Neuron (in vitro differentiated cells): ENCODE data around the gene MRPL55.
A peak's percentile ranks its signal among the peaks of the same experiment; 100 is the strongest.

Experiments used
- H2AFZ ChIP-seq: one replicate; pipeline ENCODE4 v1.6.1; 2013; ENCODE audit warnings: low read depth, mild to moderate bottlenecking, inconsistent platforms, low read length, moderate library complexity
- H3K27me3 ChIP-seq: one replicate; pipeline ENCODE4 v1.6.1; 2013; ENCODE audit warnings: low read length; ENCODE audit not compliant: insufficient read depth
- H3K36me3 ChIP-seq: one replicate; pipeline ENCODE4 v1.6.1; 2013; ENCODE audit warnings: low read length; ENCODE audit not compliant: insufficient read depth
- H3K4me1 ChIP-seq: one replicate; pipeline ENCODE4 v1.6.1; 2013; ENCODE audit warnings: low read length; ENCODE audit not compliant: insufficient read depth
- H3K4me3 ChIP-seq: 2 replicates; pipeline ENCODE4 v1.5.1; 2013; ENCODE audit warnings: mild to moderate bottlenecking, low read length, moderate library complexity
- H3K9me3 ChIP-seq: one replicate; pipeline ENCODE4 v1.6.1; 2013; ENCODE audit warnings: low read length

The MRPL55 gene

GRCh38 chr1:228109073-228109961, at the start of gene MRPL55:
Gene MRPL55 (minus strand): TSS chr1:228109299. CDS start chr1:228108260, 1,039 bp downstream.
- Histone ChIP-seq H2AFZ (peak within 1 kb of the TSS; percentile 55), H3K36me3 (peaks cover 17% of the 10 kb centered on the region), H3K27me3 (no peaks in the 10 kb centered on the region), H3K9me3 (no peaks in the 10 kb centered on the region), H3K4me3 (peak within 1 kb of the TSS; percentile 64), H3K4me1 (peaks cover 17% of the 10 kb centered on the region)

DNA sequence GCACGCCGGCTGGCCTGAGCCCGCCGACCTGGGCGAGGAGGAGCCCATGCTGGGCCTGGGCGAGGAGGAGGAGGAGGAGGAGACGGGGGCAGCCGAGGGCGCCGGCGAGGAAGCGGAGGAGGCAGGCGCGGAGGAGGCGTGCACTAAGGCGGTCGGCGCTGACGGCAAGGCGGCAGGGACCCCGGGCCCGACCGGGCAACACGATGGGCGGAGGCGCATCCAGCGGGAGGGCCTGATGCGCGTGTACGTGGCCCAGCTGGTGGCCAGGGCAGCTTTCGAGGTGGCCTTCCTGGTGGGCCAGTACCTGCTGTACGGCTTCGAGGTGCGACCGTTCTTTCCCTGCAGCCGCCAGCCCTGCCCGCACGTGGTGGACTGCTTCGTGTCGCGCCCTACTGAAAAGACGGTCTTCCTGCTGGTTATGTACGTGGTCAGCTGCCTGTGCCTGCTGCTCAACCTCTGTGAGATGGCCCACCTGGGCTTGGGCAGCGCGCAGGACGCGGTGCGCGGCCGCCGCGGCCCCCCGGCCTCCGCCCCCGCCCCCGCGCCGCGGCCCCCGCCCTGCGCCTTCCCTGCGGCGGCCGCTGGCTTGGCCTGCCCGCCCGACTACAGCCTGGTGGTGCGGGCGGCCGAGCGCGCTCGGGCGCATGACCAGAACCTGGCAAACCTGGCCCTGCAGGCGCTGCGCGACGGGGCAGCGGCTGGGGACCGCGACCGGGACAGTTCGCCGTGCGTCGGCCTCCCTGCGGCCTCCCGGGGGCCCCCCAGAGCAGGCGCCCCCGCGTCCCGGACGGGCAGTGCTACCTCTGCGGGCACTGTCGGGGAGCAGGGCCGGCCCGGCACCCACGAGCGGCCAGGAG, 49.3 kb upstream of the MRPL55 start:
- Histone ChIP-seq H2AFZ (no peak overlapping the region), H3K27me3 (no peaks in the 10 kb centered on the region), H3K4me1 (no peaks in the 10 kb centered on the region), H3K36me3 (no peaks in the 10 kb centered on the region), H3K4me3 (no peak overlapping the region), H3K9me3 (no peaks in the 10 kb centered on the region)

DNA sequence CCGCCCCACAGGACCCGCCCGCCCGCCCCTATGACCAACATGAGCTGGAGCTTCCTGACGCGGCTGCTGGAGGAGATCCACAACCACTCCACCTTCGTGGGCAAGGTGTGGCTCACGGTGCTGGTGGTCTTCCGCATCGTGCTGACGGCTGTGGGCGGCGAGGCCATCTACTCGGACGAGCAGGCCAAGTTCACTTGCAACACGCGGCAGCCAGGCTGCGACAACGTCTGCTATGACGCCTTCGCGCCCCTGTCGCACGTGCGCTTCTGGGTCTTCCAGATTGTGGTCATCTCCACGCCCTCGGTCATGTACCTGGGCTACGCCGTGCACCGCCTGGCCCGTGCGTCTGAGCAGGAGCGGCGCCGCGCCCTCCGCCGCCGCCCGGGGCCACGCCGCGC, 48.6 kb upstream of the MRPL55 start:
- no peaks in the 10 kb centered on the region for H3K4me1 ChIP-seq
- no peak overlapping the region for H3K4me3 ChIP-seq
- no peak overlapping the region for H2AFZ ChIP-seq
- H3K36me3 ChIP-seq: no peaks in the 10 kb centered on the region
- H3K9me3 ChIP-seq: no peaks in the 10 kb centered on the region
- no peaks in the 10 kb centered on the region for H3K27me3 ChIP-seq

GRCh38 chr1:228156941-228157728, 48.0 kb upstream of the MRPL55 start:
- Histone ChIP-seq H3K9me3 (no peaks in the 10 kb centered on the region), H2AFZ (no peak overlapping the region), H3K4me1 (no peaks in the 10 kb centered on the region), H3K36me3 (no peaks in the 10 kb centered on the region), H3K4me3 (no peak overlapping the region), H3K27me3 (no peaks in the 10 kb centered on the region)

- Histone ChIP-seq H2AFZ (no peak overlapping the region), H3K9me3 (no peaks in the 10 kb centered on the region), H3K4me3 (no peak overlapping the region)
Measured at GRCh38 chr1:228156515-228156881, 47.4 kb upstream of the MRPL55 start.

DNA sequence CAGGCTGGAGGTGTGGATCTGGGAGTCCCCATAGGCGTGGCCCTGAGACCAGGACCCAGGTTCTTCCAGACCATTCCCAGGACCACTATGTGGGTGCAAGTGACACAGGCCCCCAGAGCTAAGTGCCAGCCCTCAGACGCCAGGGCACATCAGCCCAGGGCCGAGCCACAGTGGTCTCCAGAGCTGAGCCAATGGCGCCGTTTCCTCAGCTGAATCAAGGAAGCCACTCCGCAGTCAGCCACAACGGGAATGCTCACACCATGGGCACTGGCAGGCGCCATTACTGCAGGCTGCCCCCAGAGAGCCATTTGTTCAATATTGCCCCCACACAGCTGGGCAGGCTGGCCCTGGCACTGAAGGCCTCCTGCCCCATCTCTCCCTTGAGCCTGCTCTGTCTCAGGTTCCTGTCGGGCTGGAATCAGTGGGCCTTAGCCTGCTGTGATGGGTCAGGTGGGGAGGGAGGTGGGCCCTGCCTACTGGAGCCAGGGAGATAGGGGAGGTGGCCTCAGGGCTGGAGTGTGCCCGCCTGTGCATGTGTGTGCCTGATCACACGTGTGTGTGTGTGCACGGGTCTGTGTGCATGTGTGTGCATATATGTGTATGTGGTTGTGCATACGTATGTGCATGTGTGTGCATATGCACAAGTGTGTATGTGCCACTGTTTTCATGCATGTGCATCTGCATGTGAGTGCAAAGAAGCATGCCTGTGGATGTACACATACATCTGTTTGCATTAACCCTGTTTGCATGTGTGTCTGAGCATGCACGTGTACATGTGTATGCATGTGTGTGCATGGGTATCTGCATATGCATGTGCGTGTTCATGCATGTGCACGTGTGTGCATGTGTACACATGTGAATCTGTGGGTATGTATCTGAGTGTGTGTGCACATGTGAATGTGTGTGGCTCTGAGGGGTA, 46.8 kb upstream of the MRPL55 start:
- no peaks in the 10 kb centered on the region for H3K36me3 ChIP-seq
- H3K4me3 ChIP-seq: no peak overlapping the region
- no peaks in the 10 kb centered on the region for H3K9me3 ChIP-seq
- H2AFZ ChIP-seq: no peak overlapping the region
- no peaks in the 10 kb centered on the region for H3K27me3 ChIP-seq
- H3K4me1 ChIP-seq: no peaks in the 10 kb centered on the region

More at GRCh38 chr1:228156515-228156881, 47.4 kb upstream of the MRPL55 start:
- H3K36me3 ChIP-seq: no peaks in the 10 kb centered on the region
- no peaks in the 10 kb centered on the region for H3K27me3 ChIP-seq
- no peaks in the 10 kb centered on the region for H3K4me1 ChIP-seq

- H3K4me3 ChIP-seq: no peak overlapping the region
Measured at GRCh38 chr1:228154670-228155571, 45.8 kb upstream of the MRPL55 start.

GRCh38 chr1:228154021-228154669, 45.0 kb upstream of the MRPL55 start:
- Histone ChIP-seq H3K36me3 (no peaks in the 10 kb centered on the region), H3K9me3 (no peaks in the 10 kb centered on the region), H2AFZ (no peak overlapping the region), H3K4me1 (peaks cover 10% of the 10 kb centered on the region), H3K4me3 (no peak overlapping the region), H3K27me3 (no peaks in the 10 kb centered on the region)

More at GRCh38 chr1:228154670-228155571, 45.8 kb upstream of the MRPL55 start:
- no peak overlapping the region for H2AFZ ChIP-seq
- no peaks in the 10 kb centered on the region for H3K9me3 ChIP-seq
- peaks cover 2% of the 10 kb centered on the region for H3K4me1 ChIP-seq
- H3K27me3 ChIP-seq: no peaks in the 10 kb centered on the region
- H3K36me3 ChIP-seq: no peaks in the 10 kb centered on the region

- H2AFZ ChIP-seq: no peak overlapping the region
- H3K4me1 ChIP-seq: peaks cover 14% of the 10 kb centered on the region
- H3K36me3 ChIP-seq: peaks cover 7% of the 10 kb centered on the region
Measured at GRCh38 chr1:228152918-228153258, 43.8 kb upstream of the MRPL55 start.

DNA sequence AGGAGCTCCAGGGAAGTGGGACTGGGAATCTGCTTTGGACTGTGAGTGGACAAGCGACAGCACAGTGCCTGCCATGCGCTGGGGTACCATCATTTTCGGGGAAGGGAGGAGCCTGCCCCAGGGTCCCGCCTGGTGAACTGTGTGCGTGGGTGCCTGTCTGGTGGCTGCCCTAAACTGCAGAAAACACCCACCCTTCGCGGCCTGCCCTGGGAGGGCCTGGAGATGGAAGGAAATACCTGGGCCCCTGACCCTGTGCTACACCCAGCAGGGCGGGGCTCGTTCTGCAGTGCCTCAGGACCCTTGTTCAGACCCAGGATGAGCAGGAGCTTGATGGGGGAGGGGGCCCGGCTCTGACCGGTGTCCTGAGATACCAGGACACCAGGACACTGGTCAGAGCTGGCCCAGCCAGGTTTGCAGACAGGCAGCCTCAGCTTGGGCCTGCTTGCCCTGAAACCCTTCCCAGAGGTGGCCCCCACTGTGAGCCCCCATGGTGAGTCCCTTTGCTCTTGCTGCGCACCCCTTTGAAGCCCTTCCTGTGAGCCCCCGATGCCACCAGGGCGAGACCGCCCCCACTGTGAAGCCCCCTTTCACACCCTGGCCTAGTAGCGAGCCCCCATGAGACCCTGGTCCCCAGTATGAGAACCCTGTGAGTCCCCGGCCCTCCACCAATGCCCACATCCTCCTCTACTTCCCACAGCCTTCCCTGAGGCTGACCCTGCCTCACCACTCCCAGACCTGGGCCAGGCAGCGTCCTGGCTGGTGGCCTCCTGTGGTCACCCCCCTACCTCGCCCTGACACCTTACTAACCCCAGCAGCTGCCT, 43.2 kb upstream of the MRPL55 start:
- peaks cover 14% of the 10 kb centered on the region for H3K4me1 ChIP-seq
- no peak overlapping the region for H3K4me3 ChIP-seq
- no peaks in the 10 kb centered on the region for H3K27me3 ChIP-seq
- H3K36me3 ChIP-seq: peaks cover 12% of the 10 kb centered on the region
- H3K9me3 ChIP-seq: no peaks in the 10 kb centered on the region
- H2AFZ ChIP-seq: no peak overlapping the region

More at GRCh38 chr1:228152918-228153258, 43.8 kb upstream of the MRPL55 start:
- Histone ChIP-seq H3K4me3 (no peak overlapping the region), H3K27me3 (no peaks in the 10 kb centered on the region), H3K9me3 (no peaks in the 10 kb centered on the region)
